VCaP (cell line): ENCODE data around the gene POC5.

ENCODE experiments used
- H3K27ac ChIP-seq: fragments of 450-650 bp; 2 replicates; pipeline ENCODE4 v1.5.1; 2017
- TF ChIP-seq, protein P1 (sequence below): fragments of 450-650 bp; conservative IDR thresholded peaks from 2 replicates; pipeline ENCODE4 v1.5.1; 2017; ENCODE audit warnings: mild to moderate bottlenecking, moderate library complexity

Gene POC5

GRCh38 chr5:75720882-75721281 lies 3.6 kb upstream of the POC5 start:
- TF ChIP-seq, protein P1, sequence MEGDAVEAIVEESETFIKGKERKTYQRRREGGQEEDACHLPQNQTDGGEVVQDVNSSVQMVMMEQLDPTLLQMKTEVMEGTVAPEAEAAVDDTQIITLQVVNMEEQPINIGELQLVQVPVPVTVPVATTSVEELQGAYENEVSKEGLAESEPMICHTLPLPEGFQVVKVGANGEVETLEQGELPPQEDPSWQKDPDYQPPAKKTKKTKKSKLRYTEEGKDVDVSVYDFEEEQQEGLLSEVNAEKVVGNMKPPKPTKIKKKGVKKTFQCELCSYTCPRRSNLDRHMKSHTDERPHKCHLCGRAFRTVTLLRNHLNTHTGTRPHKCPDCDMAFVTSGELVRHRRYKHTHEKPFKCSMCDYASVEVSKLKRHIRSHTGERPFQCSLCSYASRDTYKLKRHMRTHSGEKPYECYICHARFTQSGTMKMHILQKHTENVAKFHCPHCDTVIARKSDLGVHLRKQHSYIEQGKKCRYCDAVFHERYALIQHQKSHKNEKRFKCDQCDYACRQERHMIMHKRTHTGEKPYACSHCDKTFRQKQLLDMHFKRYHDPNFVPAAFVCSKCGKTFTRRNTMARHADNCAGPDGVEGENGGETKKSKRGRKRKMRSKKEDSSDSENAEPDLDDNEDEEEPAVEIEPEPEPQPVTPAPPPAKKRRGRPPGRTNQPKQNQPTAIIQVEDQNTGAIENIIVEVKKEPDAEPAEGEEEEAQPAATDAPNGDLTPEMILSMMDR = no peak
- no peak overlapping the region for H3K27ac ChIP-seq

GRCh38 chr5:75716715-75717081 lies 539 bp downstream of the POC5 start:
- TF ChIP-seq, protein P1 = no peak
- peak overlapping the region; percentile 72 for H3K27ac ChIP-seq

DNA sequence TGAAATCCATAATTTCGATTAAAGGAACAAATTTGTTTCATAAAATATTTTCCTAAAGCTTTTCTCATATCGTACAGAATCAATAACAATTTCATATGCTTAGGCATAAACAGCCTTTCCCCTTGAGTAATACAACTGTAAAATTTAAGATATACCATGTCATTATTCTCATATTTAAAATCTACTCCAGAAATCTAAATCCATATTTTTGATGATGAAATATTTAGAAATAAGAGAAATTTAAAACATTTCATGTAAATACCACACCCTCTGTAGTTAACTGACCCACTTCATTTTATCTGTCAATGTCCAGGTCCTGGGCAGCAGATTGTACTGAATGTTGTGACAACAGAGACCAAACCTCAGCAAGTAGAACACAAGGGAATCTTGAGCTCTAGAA lies 5.1 kb downstream of the POC5 start:
- TF ChIP-seq, protein P1 = no peak
- H3K27ac ChIP-seq = no peak overlapping the region

DNA sequence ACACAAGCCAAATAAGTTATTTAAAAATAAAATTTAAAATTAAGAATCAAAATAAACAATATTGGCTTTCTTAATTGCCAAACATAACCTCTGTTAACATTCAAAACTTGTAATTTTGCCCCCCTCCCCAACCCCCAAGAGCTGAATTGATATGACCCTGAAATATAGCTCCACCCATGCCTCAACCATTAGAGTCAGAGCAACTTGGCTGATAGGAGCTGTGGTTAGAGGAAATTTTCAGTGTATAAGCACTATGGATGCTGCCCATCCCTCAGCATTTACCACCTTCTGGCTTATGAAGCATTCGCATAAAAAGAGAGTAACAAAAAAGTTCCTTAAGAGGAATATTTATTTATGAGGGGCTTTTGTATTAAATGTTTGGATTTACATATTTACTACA lies 6.1 kb downstream of the POC5 start:
- TF ChIP-seq, protein P1 = no peak

GRCh38 chr5:75710637-75711036 lies 6.6 kb downstream of the POC5 start:
- TF ChIP-seq, protein P1 = no peak
- no peak overlapping the region for H3K27ac ChIP-seq

More for the DNA sequence above, 6.1 kb downstream of the POC5 start:
- H3K27ac ChIP-seq = no peak overlapping the region

DNA sequence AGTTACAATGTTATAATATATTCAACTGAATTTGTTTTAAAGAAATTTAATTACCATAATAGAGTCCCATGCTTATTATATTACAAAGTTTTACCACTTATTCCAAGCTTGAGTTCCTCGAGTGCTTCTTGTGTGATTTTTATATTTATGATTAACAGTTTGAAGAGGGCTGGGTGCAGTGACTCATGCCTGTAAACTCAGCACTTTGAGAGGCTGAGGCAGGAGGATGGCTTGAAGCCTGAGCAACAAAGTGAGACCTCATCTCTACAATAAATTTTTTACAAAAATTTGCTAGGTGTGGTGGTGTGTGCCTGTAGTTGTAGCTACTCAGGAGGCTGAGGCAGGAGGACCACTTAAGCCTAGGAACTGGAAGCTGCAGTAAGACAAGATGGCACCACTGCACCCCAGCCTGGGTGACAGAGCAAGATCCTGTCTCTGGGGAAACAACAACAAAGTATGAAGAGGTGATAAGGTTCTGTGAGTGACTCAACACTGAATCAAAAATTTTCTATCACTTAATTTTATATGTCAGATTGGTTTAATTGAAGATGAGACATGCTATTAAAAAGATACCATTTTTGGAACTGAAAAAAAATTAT lies 9.2 kb downstream of the POC5 start:
- no peak overlapping the region for H3K27ac ChIP-seq
- TF ChIP-seq, protein P1 = no peak

DNA sequence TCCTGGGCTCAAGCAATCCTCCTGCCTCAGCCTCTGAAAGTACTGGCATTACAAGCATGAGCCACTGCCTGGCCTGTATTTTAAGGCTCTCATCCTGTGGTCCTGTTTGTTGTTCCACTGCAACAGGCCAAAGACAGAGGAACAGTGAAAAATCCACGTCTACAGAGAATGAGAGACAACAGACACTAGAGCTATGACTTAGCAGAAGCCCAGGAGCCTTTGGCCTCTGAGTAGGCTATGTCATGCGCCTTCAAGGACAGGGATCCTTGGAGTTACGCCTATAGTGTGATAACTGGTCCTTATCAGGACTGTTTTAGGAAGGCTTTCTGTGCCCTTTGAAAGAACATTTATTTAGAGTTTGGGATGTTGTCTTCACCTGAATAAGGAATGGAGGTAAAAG lies 10.5 kb downstream of the POC5 start:
- TF ChIP-seq, protein P1 = no peak
- no peak overlapping the region for H3K27ac ChIP-seq
